GM12891 (cell line): ENCODE data around the gene DENND1A.

ENCODE experiments used
- POLR2AphosphoS5 ChIP-seq: IDR thresholded peaks from 2 replicates; pipeline ENCODE4 v1.6.1; 2011; ENCODE audit warnings: low read depth, low read length, control low read depth
- SPI1 ChIP-seq: IDR thresholded peaks from 2 replicates; pipeline ENCODE4 v1.6.1; 2011; ENCODE audit warnings: low read depth, low read length, control low read depth
- TAF1 ChIP-seq: IDR thresholded peaks from 2 replicates; pipeline ENCODE4 v1.6.1; 2011; ENCODE audit warnings: low read depth, low read length, control low read depth

GRCh38 chr9:123395276-123395688 is 534.6 kb downstream of the DENND1A start:
- TF ChIP-seq SPI1 (no peak), POLR2AphosphoS5 (no peak), TAF1 (no peak)
